CD8-positive, alpha-beta memory T cell (primary cell): ENCODE results near the gene NUDT2. TPM values are rescaled to one million over a fixed set of nuclear protein-coding genes. Genes with fewer than 3 reads are reported as not detected.
"Not testable (repeated sequence)": the region's sequence is repeated elsewhere in the genome, so short reads cannot be mapped to it uniquely, and the experiment has no call there.

Source experiments
- CTCF ChIA-PET: fragments of 350-600 bp; sonication (Branson Sonifier 250); formaldehyde crosslinking; loops from one replicate; lab custom pipeline; 2021; ENCODE audit warnings: antibody characterized with exemption; lab: Charles Lee
- POLR2A ChIA-PET: fragments of 350-600 bp; sonication (Branson Sonifier 250); formaldehyde crosslinking; loops from one replicate; lab custom pipeline; 2021; ENCODE audit warnings: antibody characterized with exemption; lab: Charles Lee
- DNase-seq, 5 donors: peaks; one replicate each; pipeline versions ENCODE4 v3.0.0 to v3.0.0-alpha.2; 2020 to 2022; ENCODE audit warnings: mixed read lengths in 1 of 5
- H3K27ac ChIP-seq: one replicate; pipeline ENCODE4 v1.7.0; 2013; ENCODE audit warnings: low read depth, mild to moderate bottlenecking, low read length, moderate library complexity
- H3K27me3 ChIP-seq: 2 replicates; pipeline ENCODE4 v1.7.0; 2013; ENCODE audit warnings: low read length, mild to moderate bottlenecking; ENCODE audit not compliant: insufficient read depth, poor library complexity, severe bottlenecking
- H3K36me3 ChIP-seq: 2 replicates; pipeline ENCODE4 v1.7.0; 2013; ENCODE audit warnings: mild to moderate bottlenecking, low read length, moderate library complexity; ENCODE audit not compliant: insufficient read depth
- H3K4me1 ChIP-seq: 2 replicates; pipeline ENCODE4 v1.7.0; 2013; ENCODE audit warnings: mild to moderate bottlenecking, low read length, moderate library complexity; ENCODE audit not compliant: insufficient read depth
- H3K4me3 ChIP-seq: 2 replicates; pipeline ENCODE4 v1.7.0; 2013; ENCODE audit warnings: mild to moderate bottlenecking, low read length
- H3K9me3 ChIP-seq: 2 replicates; pipeline ENCODE4 v1.7.0; 2013; ENCODE audit warnings: mild to moderate bottlenecking, low read length
- H3K27ac Mint-ChIP-seq, 8 donors: one replicate each; pipeline ENCODE4 v1.8.0; 2020 to 2021; ENCODE audit warnings: mixed read lengths in 8 of 8, mild to moderate bottlenecking in 6 of 8, inconsistent platforms in 3 of 8, moderate library complexity in 3 of 8
- H3K27me3 Mint-ChIP-seq, 2 donors: one replicate each; pipeline ENCODE4 v1.8.0; 2020 to 2021; ENCODE audit warnings: mixed read lengths in 2 of 2, mild to moderate bottlenecking in 1 of 2, moderate library complexity in 1 of 2
- H3K36me3 Mint-ChIP-seq, 3 donors: one replicate each; pipeline ENCODE4 v1.8.0; 2020 to 2021; ENCODE audit warnings: mixed read lengths in 3 of 3, inconsistent platforms in 1 of 3, mild to moderate bottlenecking in 1 of 3
- H3K4me1 Mint-ChIP-seq, 3 donors: one replicate each; pipeline ENCODE4 v1.8.0; 2020 to 2021; ENCODE audit warnings: mixed read lengths in 3 of 3, inconsistent platforms in 1 of 3, mild to moderate bottlenecking in 1 of 3
- H3K4me3 Mint-ChIP-seq, 7 donors: one replicate each; pipeline ENCODE4 v1.8.0; 2020 to 2021; ENCODE audit warnings: mixed read lengths in 7 of 7, mild to moderate bottlenecking in 6 of 7, moderate library complexity in 4 of 7, inconsistent platforms in 2 of 7
- H3K9me3 Mint-ChIP-seq, 5 donors: one replicate each; pipeline ENCODE4 v1.8.0; 2020 to 2022; ENCODE audit warnings: mixed read lengths in 5 of 5, mild to moderate bottlenecking in 3 of 5, moderate library complexity in 2 of 5, inconsistent platforms in 1 of 5
- polyA plus RNA-seq: library from polyadenylated mRNA; unstranded; fragments of 300-500 nt; fragmentation: Illumina TruSeq; gene quantifications from one replicate; pipeline ENCODE4 v1.2.3, GENCODE V29; 2021
- total RNA-seq, 2 experiments: library from RNA; stranded (reverse); gene quantifications; one replicate each; pipeline ENCODE4 v1.2.3, GENCODE V29; 2021

NUDT2 gene
- total RNA-seq (10 to 100 TPM; 27.9 to 30.4 TPM), polyA plus RNA-seq (24.6 TPM)

- Histone ChIP-seq H3K4me3 (peak within 1 kb of the TSS; percentile 99), H3K36me3 (no peaks in the 10 kb centered on the region), H3K4me1 (peaks cover 14% of the 10 kb centered on the region), H3K9me3 (no peaks in the 10 kb centered on the region), H3K27me3 (no peaks in the 10 kb centered on the region), H3K27ac (peak within 1 kb of the TSS; percentile 97)
- Mint-ChIP-seq H3K4me3 (peak within 1 kb of the TSS; percentile 88 to 95 (median 94)), H3K27ac (peak within 1 kb of the TSS; percentile 91 to 99 (median 97)), H3K9me3 (no peaks in the 10 kb centered on the region), H3K27me3 (no peaks in the 10 kb centered on the region), H3K4me1 (peaks cover 28 to 40% (median 35%) of the 10 kb centered on the region in 3 donors), H3K36me3 (peaks cover 0 to 11% (median 0%) of the 10 kb centered on the region in 3 donors)
- peak; percentile 93 to 98 (median 96) for DNase-seq
- POLR2A ChIA-PET: no interaction called here
- CTCF ChIA-PET: no interaction called here
Measured at GRCh38 chr9:34328987-34329832, at the start of gene NUDT2, which contains the start of gene KIF24. Gene NUDT2, plus strand, starts transcription at chr9:34329569. Its CDS starts 9,471 bp downstream, at chr9:34339040. Gene KIF24, minus strand, starts transcription at chr9:34329268. Its CDS starts 17,922 bp downstream, at chr9:34311346.

GRCh38 chr9:34282096-34282495 is 47.3 kb upstream of the NUDT2 start:
- ChIA-PET POLR2A (no interaction called here), CTCF (no interaction called here)
- H3K4me1 Mint-ChIP-seq: peaks cover 0 to 4% (median 2%) of the 10 kb centered on the region in 3 donors
- no peak for DNase-seq
- Histone ChIP-seq H3K4me3 (no peak overlapping the region), H3K4me1 (no peaks in the 10 kb centered on the region), H3K36me3 (no peaks in the 10 kb centered on the region), H3K9me3 (no peaks in the 10 kb centered on the region), H3K27me3 (no peaks in the 10 kb centered on the region), H3K27ac (no peak overlapping the region)
- no peaks in the 10 kb centered on the region for H3K36me3 Mint-ChIP-seq
- H3K4me3 Mint-ChIP-seq: no peak overlapping the region
- no peaks in the 10 kb centered on the region for H3K9me3 Mint-ChIP-seq
- no peaks in the 10 kb centered on the region for H3K27me3 Mint-ChIP-seq
- no peak overlapping the region for H3K27ac Mint-ChIP-seq

DNA sequence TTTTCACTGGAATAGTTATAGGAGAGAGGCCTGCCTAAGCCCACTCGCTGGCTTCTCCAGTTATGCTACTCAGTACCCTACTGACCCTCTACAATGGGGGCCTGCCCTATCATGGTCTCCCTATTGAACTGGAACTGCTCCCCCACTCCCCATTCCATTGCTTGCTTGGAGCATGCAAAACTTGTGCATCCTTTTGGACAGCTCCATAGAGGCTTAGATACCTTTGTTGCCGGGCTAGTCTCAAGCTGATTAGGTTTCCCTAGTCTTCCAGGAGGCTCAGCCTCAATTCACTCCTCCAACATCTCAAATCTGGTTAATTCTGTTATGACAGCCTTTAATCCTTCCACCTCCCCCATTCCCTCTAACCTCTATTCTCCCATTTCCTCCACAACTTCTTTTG is 40.2 kb upstream of the NUDT2 start:
- H3K9me3 ChIP-seq: no peaks in the 10 kb centered on the region
- H3K4me1 Mint-ChIP-seq: no peaks in the 10 kb centered on the region
- H3K27ac Mint-ChIP-seq: peak overlapping the region in 3 of 8 donors; percentile 8 to 72 (median 38)
- DNase-seq: no peak
- no peaks in the 10 kb centered on the region for H3K36me3 ChIP-seq
- ChIA-PET CTCF (no interaction called here), POLR2A (no interaction called here)
- H3K9me3 Mint-ChIP-seq: no peaks in the 10 kb centered on the region
- H3K4me3 ChIP-seq: no peak overlapping the region
- H3K4me1 ChIP-seq: no peaks in the 10 kb centered on the region
- no peaks in the 10 kb centered on the region for H3K27me3 Mint-ChIP-seq
- no peak overlapping the region for H3K27ac ChIP-seq
- no peaks in the 10 kb centered on the region for H3K36me3 Mint-ChIP-seq
- H3K27me3 ChIP-seq: no peaks in the 10 kb centered on the region
- no peak overlapping the region for H3K4me3 Mint-ChIP-seq

GRCh38 chr9:34291023-34291422 is 38.3 kb upstream of the NUDT2 start:
- H3K36me3 Mint-ChIP-seq: no peaks in the 10 kb centered on the region
- POLR2A ChIA-PET: interaction anchor here (0.7 kb wide), 1 partner anchor 117 kb away, joined by 5 read pairs; no protein-coding TSS in a partner anchor
- Histone ChIP-seq H3K4me3 (no peak overlapping the region), H3K27ac (no peak overlapping the region), H3K27me3 (no peaks in the 10 kb centered on the region), H3K4me1 (no peaks in the 10 kb centered on the region), H3K36me3 (no peaks in the 10 kb centered on the region), H3K9me3 (no peaks in the 10 kb centered on the region)
- no peak overlapping the region for H3K4me3 Mint-ChIP-seq
- CTCF ChIA-PET: interaction anchor here (0.6 kb wide), 1 partner anchor 31 kb away, joined by 3 read pairs; no protein-coding TSS in a partner anchor
- H3K27ac Mint-ChIP-seq: no peak overlapping the region
- H3K9me3 Mint-ChIP-seq: no peaks in the 10 kb centered on the region
- H3K4me1 Mint-ChIP-seq: no peaks in the 10 kb centered on the region
- no peaks in the 10 kb centered on the region for H3K27me3 Mint-ChIP-seq
- no peak for DNase-seq

DNA sequence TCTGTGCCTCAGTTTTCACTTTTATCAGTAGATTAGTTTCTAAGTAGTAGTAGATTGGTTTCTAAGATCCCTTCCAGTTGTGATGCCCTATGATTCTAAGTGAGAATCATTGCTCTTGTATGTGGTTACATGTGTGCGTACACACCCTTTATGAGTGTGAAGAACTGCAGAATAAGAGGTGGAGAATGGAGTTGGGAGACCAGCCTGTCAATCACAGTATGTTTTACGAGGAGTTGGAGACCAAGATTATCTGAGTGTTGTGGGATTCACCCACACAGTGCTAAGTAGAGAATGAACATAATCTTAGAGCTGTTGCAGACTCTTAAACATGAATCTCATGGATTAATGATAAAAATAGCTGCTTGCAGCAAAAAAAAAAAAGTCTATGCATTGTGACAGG is 37.9 kb upstream of the NUDT2 start:
- H3K9me3 Mint-ChIP-seq: no peaks in the 10 kb centered on the region
- CTCF ChIA-PET: interaction anchor here (0.6 kb wide), 1 partner anchor 30 kb away, joined by 3 read pairs; no protein-coding TSS in a partner anchor
- Histone ChIP-seq H3K27me3 (no peaks in the 10 kb centered on the region), H3K4me1 (no peaks in the 10 kb centered on the region), H3K9me3 (no peaks in the 10 kb centered on the region), H3K4me3 (no peak overlapping the region), H3K27ac (no peak overlapping the region), H3K36me3 (no peaks in the 10 kb centered on the region)
- POLR2A ChIA-PET: no interaction called here
- no peak overlapping the region for H3K4me3 Mint-ChIP-seq
- no peak overlapping the region for H3K27ac Mint-ChIP-seq
- H3K27me3 Mint-ChIP-seq: no peaks in the 10 kb centered on the region
- no peak for DNase-seq
- no peaks in the 10 kb centered on the region for H3K36me3 Mint-ChIP-seq
- no peaks in the 10 kb centered on the region for H3K4me1 Mint-ChIP-seq

- no peaks in the 10 kb centered on the region for H3K4me1 ChIP-seq
- no peaks in the 10 kb centered on the region for H3K4me1 Mint-ChIP-seq
- no peak for DNase-seq
- no peak overlapping the region for H3K4me3 ChIP-seq
- no peaks in the 10 kb centered on the region for H3K9me3 Mint-ChIP-seq
- ChIA-PET POLR2A (no interaction called here), CTCF (no interaction called here)
- H3K27me3 ChIP-seq: no peaks in the 10 kb centered on the region
- H3K36me3 ChIP-seq: no peaks in the 10 kb centered on the region
- H3K9me3 ChIP-seq: no peaks in the 10 kb centered on the region
- no peak overlapping the region for H3K27ac ChIP-seq
- H3K36me3 Mint-ChIP-seq: no peaks in the 10 kb centered on the region
- no peak overlapping the region for H3K4me3 Mint-ChIP-seq
- H3K27ac Mint-ChIP-seq: no peak overlapping the region
- no peaks in the 10 kb centered on the region for H3K27me3 Mint-ChIP-seq
Measured at GRCh38 chr9:34292552-34292951, 36.8 kb upstream of the NUDT2 start.

- CTCF ChIA-PET: interaction anchor here (0.6 kb wide), 1 partner anchor 201 kb away, joined by 3 read pairs; no protein-coding TSS in a partner anchor
- H3K4me1 ChIP-seq: not testable (repeated sequence)
Measured at GRCh38 chr9:34301064-34301463, 28.3 kb upstream of the NUDT2 start.

DNA sequence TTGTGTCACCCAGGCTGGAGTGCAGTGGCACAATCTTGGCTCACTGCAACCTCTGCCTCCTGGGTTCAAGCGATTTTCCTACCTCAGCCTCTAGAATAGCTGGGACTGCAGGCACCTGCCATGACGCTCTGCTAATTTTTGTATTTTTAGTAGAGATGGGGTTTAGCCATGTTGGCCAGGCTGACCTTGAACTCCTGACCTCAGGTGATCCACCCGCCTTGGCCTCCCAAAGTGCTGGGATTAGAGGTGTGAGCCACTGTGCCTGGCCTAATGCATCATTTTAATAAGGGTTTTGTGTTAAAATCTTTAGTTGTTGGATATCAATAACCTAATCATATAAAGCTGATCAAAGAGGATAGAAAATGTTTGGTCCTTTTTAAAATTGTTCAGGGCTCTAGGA is 21.1 kb upstream of the NUDT2 start:
- H3K4me3 Mint-ChIP-seq, H3K27ac ChIP-seq, H3K9me3 Mint-ChIP-seq, H3K4me1 ChIP-seq, H3K27me3 Mint-ChIP-seq, DNase-seq, POLR2A ChIA-PET, H3K4me3 ChIP-seq, H3K27me3 ChIP-seq, H3K27ac Mint-ChIP-seq, H3K9me3 ChIP-seq, H3K36me3 Mint-ChIP-seq, H3K36me3 ChIP-seq, CTCF ChIA-PET, H3K4me1 Mint-ChIP-seq: not testable (repeated sequence)

More at GRCh38 chr9:34301064-34301463, 28.3 kb upstream of the NUDT2 start:
- H3K36me3 Mint-ChIP-seq, DNase-seq, H3K36me3 ChIP-seq, H3K4me1 Mint-ChIP-seq, H3K9me3 ChIP-seq, H3K27ac ChIP-seq, H3K27me3 Mint-ChIP-seq, H3K4me3 Mint-ChIP-seq, H3K9me3 Mint-ChIP-seq, H3K27me3 ChIP-seq, H3K4me3 ChIP-seq, POLR2A ChIA-PET: not testable (repeated sequence)
- peak overlapping the region in 1 of 8 donors; percentile 47 for H3K27ac Mint-ChIP-seq
